ENCODE measurements around the gene SYNPO2.

Gene SYNPO2, protein sequence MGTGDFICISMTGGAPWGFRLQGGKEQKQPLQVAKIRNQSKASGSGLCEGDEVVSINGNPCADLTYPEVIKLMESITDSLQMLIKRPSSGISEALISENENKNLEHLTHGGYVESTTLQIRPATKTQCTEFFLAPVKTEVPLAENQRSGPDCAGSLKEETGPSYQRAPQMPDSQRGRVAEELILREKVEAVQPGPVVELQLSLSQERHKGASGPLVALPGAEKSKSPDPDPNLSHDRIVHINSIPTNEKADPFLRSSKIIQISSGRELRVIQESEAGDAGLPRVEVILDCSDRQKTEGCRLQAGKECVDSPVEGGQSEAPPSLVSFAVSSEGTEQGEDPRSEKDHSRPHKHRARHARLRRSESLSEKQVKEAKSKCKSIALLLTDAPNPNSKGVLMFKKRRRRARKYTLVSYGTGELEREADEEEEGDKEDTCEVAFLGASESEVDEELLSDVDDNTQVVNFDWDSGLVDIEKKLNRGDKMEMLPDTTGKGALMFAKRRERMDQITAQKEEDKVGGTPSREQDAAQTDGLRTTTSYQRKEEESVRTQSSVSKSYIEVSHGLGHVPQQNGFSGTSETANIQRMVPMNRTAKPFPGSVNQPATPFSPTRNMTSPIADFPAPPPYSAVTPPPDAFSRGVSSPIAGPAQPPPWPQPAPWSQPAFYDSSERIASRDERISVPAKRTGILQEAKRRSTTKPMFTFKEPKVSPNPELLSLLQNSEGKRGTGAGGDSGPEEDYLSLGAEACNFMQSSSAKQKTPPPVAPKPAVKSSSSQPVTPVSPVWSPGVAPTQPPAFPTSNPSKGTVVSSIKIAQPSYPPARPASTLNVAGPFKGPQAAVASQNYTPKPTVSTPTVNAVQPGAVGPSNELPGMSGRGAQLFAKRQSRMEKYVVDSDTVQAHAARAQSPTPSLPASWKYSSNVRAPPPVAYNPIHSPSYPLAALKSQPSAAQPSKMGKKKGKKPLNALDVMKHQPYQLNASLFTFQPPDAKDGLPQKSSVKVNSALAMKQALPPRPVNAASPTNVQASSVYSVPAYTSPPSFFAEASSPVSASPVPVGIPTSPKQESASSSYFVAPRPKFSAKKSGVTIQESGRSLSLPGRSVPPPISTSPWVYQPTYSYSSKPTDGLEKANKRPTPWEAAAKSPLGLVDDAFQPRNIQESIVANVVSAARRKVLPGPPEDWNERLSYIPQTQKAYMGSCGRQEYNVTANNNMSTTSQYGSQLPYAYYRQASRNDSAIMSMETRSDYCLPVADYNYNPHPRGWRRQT

DNA sequence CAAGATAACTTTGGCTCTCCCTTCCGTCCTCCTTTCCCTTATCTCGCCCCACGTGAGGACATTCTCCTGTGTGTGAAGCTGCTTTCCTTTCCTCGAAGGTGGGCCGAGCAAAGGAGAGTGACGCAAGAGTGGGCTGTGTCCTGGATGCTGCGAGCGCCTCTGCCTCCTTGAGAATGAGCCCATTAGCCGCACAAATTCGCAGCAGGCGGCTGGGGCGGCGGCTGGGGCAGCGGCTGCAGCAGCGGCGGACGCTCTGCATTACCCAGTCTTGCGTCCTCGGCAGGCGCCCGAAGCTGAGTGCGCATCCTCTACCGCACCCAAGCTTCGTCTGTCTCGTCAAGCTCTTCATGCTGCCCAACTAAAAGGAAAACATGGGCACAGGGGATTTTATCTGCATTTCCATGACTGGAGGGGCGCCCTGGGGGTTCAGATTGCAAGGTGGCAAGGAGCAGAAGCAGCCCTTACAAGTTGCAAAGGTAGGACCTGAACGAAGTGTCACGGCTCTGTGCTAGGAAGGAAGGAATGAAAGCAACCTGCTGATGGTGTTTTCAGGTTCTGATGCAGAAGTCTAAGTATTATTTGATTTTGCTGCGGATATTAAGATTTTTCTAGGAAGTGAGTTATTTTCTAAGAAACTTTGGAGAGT is at the start of gene SYNPO2:
SYNPO2 (plus strand) TSS at position 189 of the 646 bp plus-strand sequence; CDS start at position 372, 183 bp downstream.
- peak in 1 of 2 donors; percentile 15 for DNase-seq (ENCODE audit: low read depth in 2 of 2)

DNA sequence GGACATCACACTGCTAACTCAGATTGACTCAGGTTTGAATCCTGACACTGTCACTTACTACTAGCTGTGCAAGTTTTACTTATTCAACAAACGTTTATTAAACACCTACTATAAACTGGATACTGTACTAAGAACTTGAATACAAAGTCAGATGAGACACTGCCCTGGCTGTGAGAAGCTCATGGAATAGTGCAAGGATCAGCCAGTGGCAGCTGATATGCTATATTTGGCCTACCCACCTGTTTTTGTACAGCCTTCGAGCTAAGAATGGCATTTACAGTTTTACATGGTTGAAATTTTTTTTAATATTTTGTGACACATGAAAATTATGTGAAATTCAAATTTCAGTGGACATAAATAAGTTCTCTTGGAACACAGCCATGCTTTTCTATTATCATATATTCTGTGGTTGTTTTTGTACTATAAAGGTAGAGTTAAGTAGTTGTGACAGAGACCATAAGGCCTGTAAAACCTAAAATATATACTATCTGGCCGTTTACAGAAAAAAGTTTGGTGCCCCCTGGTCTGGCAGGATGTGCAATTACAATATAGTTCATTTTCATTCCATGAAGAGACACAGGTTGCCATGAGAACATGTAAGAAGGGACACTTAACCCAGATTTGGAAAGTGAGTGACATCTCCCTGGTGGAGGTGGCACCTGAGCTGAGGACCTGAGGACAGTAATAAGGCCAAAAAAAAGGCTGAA is 49.3 kb upstream of the SYNPO2 start:
- no peak for DNase-seq (ENCODE audit: low read depth in 2 of 2)

DNA sequence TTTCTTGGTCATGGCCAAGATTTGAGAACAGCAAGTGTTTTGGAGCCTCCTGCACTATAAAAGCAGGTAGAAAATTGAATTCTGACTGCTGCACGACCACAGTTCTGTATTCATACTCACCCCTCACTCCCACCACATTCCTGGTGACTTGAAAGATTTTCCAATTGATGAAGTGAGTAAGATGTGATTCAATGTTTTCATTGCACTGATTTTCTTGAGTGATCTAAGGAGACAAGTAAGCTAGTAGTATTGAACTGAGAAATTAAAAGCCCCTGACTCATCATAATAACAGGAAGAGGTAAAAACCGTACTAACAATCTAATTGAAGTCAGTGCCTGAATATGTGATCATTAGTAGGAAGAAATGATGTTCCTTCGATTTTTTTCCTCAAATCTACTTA is 46.6 kb upstream of the SYNPO2 start:
- no peak for DNase-seq (ENCODE audit: low read depth in 2 of 2)

DNA sequence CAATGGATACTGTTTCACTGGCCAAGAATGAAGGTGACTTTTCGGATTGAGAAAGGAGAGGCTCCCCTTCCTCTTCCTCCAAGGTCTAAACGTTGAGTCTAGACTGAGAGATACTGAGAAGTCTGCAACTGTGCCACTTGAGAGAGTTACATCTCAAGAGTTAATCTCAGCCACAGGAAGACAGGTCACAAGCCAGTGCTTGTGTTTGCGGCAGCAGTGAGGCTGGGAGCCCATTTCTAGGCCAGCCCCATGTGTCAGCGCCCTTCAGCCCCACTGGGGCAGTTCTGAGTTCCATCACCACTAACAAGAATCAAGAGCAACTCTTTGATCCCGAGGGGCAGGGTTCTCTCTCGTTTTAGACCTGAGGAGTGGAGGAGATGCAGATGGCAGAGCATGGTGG is 45.4 kb upstream of the SYNPO2 start:
- no peak for DNase-seq (ENCODE audit: low read depth in 2 of 2)

DNA sequence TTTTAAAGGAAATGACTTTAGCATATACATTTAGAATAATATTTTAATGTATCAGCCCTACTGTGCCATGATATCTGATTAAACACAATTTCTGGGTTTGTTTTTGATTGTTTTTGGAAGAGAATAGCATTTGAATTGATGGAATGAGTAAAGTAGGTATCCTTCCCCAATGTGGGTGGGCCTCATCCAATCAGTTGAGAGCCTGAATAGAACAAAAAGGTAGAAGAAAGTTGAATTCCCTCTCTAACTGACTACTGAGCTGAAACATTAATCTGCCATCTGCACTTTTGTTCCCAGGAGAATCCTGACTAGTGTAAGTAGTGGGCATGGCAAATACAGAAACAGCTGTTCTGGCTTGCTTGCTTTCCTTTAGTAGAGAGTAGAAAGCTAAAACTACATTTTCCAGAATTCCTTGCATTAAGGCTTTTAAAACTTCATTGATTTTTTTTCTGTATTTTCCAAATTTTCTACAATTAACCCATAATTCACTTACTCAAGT is 43.1 kb upstream of the SYNPO2 start:
- DNase-seq (ENCODE audit: low read depth in 2 of 2) = no peak

DNA sequence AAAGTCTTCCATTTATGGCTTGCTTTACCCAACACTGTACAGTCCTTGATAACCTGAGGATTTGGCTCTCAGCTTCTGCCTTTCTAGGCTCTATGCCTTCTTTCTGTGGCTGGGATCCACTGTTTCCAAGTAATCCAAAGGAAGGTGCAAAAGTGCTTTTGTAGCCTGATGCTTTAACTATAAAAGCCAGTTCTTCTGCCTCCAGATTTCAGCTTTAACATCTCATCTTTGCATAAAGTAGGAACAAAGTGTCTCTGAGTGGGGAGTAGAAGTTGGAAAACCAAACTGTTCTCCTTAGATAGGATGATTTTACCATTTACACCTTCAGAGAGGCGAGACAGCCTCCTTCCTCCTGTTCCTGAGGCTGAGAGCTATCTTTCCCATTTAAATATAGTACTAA is 41.7 kb upstream of the SYNPO2 start:
- DNase-seq (ENCODE audit: low read depth in 2 of 2) = no peak

DNA sequence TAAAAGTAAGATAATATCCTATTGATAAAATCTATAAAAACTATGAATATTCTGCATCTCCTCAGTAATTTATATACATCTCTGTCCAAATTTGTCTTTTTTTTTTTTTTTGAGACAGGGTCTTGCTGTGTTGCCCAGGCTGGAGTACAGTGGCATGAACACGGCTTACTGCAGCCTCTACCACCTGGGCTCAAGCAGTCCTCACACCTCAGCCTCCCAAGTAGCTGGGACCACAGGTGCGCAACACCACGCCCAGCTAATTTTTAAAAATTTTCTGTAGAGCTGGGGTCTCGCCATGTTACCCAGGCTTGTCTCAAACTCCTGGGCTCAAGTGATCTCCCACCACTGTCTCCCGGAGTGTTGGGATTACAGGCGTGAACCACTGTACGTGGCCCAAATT is 40.4 kb upstream of the SYNPO2 start:
- no peak for DNase-seq (ENCODE audit: low read depth in 2 of 2)

DNA sequence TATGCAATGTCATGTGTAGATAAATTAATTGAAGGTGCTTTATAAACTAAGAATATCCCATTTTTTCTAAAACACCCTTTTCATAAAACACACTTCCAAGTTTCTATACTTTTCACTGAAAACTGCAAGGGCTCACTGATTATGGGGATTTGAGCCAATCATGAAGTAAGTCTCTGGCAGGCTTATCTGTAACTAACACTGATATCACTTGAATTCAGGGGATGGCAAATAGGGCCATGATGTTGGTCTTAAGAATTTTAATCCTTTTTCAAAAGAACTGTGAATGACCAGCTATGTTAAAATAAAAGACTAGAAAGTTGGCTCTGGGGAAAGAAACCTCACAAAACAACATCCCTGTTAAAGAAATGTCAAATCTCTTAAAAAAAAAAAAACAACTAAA is 39.8 kb upstream of the SYNPO2 start:
- DNase-seq (ENCODE audit: low read depth in 2 of 2) = no peak

DNA sequence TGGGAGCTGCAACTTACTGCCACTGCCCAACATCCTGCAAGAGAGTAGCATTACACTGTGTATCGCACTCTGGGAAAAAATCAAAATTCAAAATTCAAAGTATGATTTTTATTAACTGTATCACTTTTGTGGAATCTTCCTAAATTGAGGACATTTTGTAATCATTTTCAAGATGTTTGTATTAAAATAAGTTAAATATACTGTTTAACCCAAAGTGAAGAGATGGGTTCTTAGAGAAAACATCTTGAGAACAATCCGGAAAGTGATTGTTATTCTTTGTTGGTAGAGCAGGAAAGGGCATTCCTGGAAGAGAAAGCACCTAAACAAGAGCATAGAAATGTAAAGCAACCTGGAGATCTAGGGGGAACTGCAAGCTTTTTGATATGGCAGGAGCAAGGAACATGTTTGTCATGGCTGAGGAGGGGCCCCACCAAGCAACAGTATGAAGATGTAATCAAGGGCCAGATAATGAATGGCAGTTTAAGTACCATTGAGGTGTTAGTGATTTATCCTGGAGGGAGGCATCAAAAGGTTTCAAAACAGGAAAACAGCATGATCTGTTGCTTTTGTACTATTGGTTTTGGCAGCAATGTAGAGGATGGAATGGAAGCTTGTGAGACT is 38.7 kb upstream of the SYNPO2 start:
- no peak for DNase-seq (ENCODE audit: low read depth in 2 of 2)

DNA sequence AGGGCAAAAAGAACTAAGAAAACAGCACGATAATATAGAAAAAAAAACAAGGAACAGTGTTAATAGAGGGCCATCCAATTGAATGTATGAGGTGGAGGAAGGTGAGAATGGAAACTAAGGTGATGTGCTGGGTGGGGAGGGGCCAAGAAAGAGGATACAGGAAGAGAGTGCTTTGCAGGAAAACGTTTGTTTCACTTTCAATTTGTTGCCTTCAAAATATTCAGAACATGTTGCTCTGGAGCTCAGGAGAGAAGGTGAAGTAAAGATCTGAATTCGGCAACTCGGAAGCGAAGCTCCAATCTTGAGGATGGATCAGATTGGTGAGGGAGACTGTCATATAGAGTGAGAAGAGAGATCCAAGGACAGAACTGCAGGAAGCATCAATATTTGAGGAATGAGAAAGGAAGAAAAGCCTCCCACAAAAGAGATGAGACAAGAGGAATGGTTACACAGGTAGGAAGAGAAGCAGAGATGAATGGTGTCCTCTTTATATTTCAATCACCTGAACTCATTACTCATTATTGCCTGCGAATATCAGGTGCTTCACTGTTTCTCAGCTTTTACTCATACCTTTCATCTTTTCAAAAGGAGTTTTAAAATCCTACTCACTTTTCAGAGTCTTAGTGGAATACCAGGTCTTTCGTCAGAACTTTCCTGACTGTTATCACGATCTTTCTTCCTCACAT is 38.0 kb upstream of the SYNPO2 start:
- DNase-seq (ENCODE audit: low read depth in 2 of 2) = peak in 1 of 2 donors; percentile 23

DNA sequence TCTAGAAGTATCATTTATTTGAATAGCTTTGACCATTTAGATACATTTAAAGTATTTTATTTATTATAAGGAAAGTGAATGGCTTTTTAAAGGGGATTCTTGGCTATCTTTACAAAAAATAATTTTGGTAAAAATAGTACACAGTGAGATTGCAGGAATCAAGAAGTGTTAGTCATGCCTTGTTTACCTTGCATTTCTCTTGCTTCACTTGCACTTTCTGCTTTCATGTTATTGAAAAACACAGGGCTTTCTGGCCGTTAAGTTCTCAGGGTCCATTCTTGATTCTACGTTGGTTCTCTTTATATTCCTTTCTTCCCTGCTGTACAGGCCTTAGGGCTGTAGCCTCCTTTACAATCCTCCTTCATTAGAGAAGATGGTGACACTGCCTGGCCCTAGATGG is 30.9 kb upstream of the SYNPO2 start:
- no peak for DNase-seq (ENCODE audit: low read depth in 2 of 2)

DNA sequence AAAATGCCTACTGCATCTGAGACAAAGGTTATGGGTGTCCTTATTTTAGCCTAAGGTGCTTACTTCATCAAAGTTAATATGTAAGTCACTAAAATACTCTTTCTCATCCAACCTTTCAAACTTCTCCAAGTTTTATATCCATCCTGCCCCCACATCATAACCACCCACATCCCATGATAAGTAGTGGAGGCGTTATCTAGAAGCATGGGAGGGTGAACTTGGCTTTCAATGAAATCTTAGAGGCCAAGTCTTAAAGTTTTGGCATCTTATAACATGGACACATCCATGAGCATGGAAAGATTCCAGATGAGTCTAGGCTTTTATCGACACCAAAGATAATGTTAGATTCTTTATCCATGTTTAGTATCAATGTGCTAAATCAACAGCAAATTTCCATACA is 29.9 kb upstream of the SYNPO2 start:
- no peak for DNase-seq (ENCODE audit: low read depth in 2 of 2)

DNA sequence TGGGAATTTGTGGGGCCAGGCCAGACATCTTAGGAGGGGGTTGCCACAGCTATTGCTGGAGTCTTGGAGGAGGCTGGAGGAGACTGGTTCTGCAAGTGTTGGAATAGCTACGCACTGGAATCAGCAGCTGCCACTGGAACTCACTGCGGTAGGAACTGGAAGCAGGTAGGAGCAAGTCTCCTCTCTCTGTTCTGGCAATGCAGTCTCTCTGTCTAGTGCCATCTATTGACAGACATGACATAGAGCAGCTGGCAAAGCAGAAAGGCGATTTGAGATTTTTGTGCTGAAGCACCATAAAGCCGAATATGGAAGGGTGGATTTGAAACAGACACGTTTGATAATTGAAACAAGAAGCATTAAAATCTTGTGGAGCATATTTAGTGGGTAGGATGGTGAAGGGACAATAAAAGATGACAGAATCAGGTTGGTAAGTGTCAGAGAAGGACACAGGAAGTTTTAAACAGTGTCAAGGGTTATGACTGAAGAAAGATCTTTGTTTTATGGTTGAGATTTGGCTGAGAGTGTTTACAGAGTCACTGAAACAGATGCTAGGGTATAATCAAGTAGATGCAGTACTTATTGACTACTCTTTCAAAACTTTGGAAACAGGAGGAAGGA is 23.5 kb upstream of the SYNPO2 start:
- no peak for DNase-seq (ENCODE audit: low read depth in 2 of 2)

DNA sequence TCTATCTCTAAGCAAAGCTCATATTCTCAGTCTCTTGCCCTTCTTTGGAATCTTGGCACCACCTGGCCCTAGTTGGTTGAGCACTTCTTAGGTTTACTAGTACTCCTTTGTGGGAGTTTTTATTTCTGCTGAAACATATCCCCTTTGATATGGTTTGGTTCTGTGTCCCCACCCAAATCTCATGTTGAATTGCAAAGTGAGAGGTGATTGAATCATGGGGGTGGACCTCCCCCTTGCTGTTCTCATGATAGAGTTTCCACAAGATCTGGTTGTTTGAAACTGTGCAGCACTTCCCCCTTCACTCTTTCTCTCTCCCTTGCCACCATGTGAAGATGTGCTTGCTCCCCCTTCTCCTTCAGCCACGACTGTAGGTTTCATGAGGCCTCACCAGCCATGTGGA is 22.2 kb upstream of the SYNPO2 start:
- no peak for DNase-seq (ENCODE audit: low read depth in 2 of 2)

DNA sequence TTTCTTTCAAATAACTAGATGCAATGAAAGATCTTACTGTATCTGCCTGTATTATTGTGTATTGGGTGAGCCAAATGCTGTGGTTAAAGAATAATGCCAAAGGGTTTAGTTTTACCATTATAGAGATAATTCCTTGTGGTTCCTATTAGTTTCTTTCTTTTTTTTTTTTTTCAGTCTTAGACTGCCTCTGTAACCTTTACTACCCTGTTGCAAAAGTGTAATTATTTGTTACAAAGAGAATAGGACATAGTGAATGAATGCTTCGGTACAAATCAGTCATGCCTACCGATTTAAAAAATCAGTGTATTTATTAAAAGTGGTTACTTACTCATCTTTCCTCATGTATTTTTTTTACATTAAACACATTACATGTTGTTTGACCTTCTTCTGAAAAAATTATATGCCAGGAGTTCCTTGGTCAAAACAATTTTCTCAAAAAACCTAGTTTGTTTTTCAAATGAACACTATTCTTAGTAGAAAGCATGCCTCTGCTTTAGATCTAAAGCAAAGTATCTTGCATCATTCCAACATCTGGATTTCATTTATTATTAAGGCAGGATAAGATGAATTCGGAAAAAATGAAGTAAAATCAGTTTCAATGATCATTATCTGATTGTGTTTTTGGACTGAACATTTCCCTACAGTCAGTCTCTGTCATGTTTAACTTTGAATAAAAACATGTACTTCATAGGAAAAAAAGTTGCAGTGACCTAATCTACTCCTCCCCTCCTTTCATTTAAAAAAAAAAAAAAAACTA is 21.2 kb upstream of the SYNPO2 start:
- DNase-seq (ENCODE audit: low read depth in 2 of 2) = no peak

DNA sequence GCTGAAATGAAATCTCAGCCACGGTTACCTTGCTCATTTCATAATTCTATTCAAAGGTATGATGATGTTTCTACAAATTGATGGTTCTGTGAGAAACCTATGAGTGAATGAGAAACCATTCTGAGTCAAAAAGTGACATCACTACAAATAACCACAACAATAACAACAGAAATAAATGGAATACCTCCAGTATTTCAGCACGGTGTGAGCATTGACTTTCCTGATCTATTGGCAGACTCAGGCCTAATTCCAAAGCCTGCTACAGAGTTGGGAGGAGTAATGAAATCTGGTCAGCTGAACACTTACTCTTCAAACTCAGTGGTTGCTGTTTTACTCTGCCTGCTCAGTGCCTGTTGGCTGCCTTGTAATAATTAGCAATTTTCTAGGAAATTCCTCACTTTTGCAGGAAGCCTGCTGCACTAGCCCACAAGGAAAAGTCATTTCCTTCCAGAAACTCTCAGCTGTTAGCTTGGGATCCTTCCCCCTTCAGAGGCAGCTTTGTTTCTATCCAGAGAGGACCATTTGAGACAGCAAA is 18.8 kb upstream of the SYNPO2 start:
- no peak for DNase-seq (ENCODE audit: low read depth in 2 of 2)

DNA sequence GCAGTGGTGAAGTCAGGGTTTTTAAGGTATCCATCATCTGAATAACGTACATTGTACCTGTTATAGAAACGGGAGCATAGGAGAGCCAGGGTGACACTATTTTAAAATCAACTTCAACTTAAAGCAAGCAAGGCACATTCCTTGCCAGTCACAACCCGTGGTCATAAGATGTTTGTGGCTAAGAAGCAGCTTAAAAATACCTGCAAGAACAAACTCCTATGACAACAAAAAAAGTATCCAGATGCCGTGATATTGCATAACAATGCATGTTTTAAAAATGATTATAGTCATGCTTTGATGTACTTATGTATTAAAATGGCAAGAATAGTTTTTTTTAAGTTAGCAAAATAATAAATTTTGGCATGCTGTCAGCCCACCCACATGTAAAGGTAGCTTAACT is 16.5 kb upstream of the SYNPO2 start:
- no peak for DNase-seq (ENCODE audit: low read depth in 2 of 2)

DNA sequence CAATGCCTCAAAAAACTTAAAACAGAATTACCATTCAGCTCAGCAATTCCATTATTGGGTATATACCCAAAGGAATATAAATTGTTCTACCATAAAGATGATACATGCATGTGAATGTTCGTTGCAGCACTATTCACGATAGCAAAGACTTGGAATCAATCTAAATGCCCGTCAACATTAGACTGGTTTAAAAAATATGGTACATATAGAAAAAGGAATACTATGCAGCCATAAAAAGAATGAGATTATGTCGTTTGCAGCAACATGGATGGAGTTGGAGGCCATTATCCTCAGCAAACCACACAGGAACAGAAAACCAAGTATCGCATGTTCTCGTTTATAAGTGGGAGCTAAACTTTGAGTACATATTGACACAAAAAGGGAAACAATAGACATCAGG is 10.9 kb upstream of the SYNPO2 start:
- no peak for DNase-seq (ENCODE audit: low read depth in 2 of 2)
